Loucy (cell line): ENCODE data around the gene ARHGAP15.

Source experiments
- H2AFZ ChIP-seq: fragments of 200-600 bp; sonication (generic); 2 replicates; pipeline ENCODE4 v1.6.0; 2016; ENCODE audit warnings: antibody characterized with exemption, mild to moderate bottlenecking, low read length, moderate library complexity
- H3F3A ChIP-seq: fragments of 200-600 bp; 2 replicates; pipeline ENCODE4 v1.6.0; 2016; ENCODE audit warnings: antibody characterized with exemption, low read depth, mild to moderate bottlenecking
- H3K27me3 ChIP-seq: fragments of 200-600 bp; sonication (generic); 2 replicates; pipeline ENCODE4 v1.6.1; 2014; ENCODE audit warnings: low read length, mild to moderate bottlenecking; ENCODE audit not compliant: insufficient read depth, poor library complexity, severe bottlenecking
- H3K36me3 ChIP-seq: fragments of 200-600 bp; sonication (generic); 2 replicates; pipeline ENCODE4 v1.6.1; 2016; ENCODE audit warnings: low read length; ENCODE audit not compliant: insufficient read depth
- H3K4me1 ChIP-seq: fragments of 200-600 bp; sonication (generic); 2 replicates; pipeline ENCODE4 v1.5.1; 2014; ENCODE audit warnings: low read length, mild to moderate bottlenecking; ENCODE audit not compliant: insufficient read depth, poor library complexity, severe bottlenecking
- H3K4me2 ChIP-seq: fragments of 200-600 bp; sonication (generic); 2 replicates; pipeline ENCODE4 v1.6.0; 2014; ENCODE audit warnings: antibody characterized with exemption, low read length, low read depth, mild to moderate bottlenecking; ENCODE audit not compliant: poor library complexity, severe bottlenecking
- H3K4me3 ChIP-seq: fragments of 200-600 bp; sonication (generic); 2 replicates; pipeline ENCODE4 v1.5.1; 2014; ENCODE audit warnings: low read length, mild to moderate bottlenecking, mixed read lengths; ENCODE audit not compliant: poor library complexity, severe bottlenecking
- H3K79me2 ChIP-seq: fragments of 200-600 bp; sonication (generic); 2 replicates; pipeline ENCODE4 v1.6.1; 2014; ENCODE audit warnings: low read length; ENCODE audit not compliant: insufficient read depth
- H3K9ac ChIP-seq: fragments of 200-600 bp; sonication (generic); 2 replicates; pipeline ENCODE4 v1.6.0; 2014; ENCODE audit warnings: mild to moderate bottlenecking, low read depth, low read length, moderate library complexity; ENCODE audit not compliant: poor library complexity, severe bottlenecking
- H3K9me2 ChIP-seq: fragments of 200-600 bp; sonication (generic); replicated peaks from 2 replicates; pipeline ENCODE4 v1.6.1; 2016; ENCODE audit warnings: low read depth, low read length, mixed read lengths
- H3K9me3 ChIP-seq: fragments of 200-600 bp; sonication (generic); 2 replicates; pipeline ENCODE4 v1.6.1; 2014; ENCODE audit warnings: mild to moderate bottlenecking, antibody characterized with exemption, low read length, low read depth; ENCODE audit not compliant: insufficient read depth
- H4K20me1 ChIP-seq: fragments of 200-600 bp; sonication (generic); 2 replicates; pipeline ENCODE4 v1.6.0; 2014; ENCODE audit warnings: antibody characterized with exemption, low read length, mild to moderate bottlenecking; ENCODE audit not compliant: insufficient read depth, poor library complexity, severe bottlenecking
- CTCF ChIP-seq: fragments of 200-600 bp; sonication (generic); conservative IDR thresholded peaks from 2 replicates; pipeline ENCODE4 v1.5.1; 2014; ENCODE audit warnings: mild to moderate bottlenecking, antibody characterized with exemption, low read length
- EZH2phosphoT487 ChIP-seq: fragments of 200-600 bp; IDR thresholded peaks from 2 replicates; pipeline ENCODE4 v1.6.1; 2018; ENCODE audit warnings: antibody characterized with exemption, mild to moderate bottlenecking, moderate library complexity, borderline replicate concordance

Gene ARHGAP15

GRCh38 chr2:143128681-143129580 lies at the start of gene ARHGAP15:
TSS of gene ARHGAP15 (plus strand) at chr2:143129419.
- Histone ChIP-seq H3K36me3 (no peaks in the 10 kb centered on the region), H3K79me2 (peaks cover 48% of the 10 kb centered on the region), H2AFZ (peak within 1 kb of the TSS; percentile 80), H3K9me2 (no peaks in the 10 kb centered on the region), H3K4me2 (peak within 1 kb of the TSS; percentile 76), H3K9me3 (no peaks in the 10 kb centered on the region), H3K4me1 (peaks cover 75% of the 10 kb centered on the region), H3K27me3 (no peaks in the 10 kb centered on the region), H3K9ac (peak within 1 kb of the TSS; percentile 89), H4K20me1 (peaks cover 39% of the 10 kb centered on the region), H3F3A (peaks cover 6% of the 10 kb centered on the region; the same call in 1 of the 2 replicates), H3K4me3 (peak within 1 kb of the TSS; percentile 78)
- TF ChIP-seq CTCF (peak; percentile 44), EZH2phosphoT487 (no peak)

- Histone ChIP-seq H3K36me3 (no peaks in the 10 kb centered on the region), H3K9me2 (no peaks in the 10 kb centered on the region), H3K79me2 (no peaks in the 10 kb centered on the region), H3K9ac (no peak overlapping the region), H3K4me1 (peaks cover 10% of the 10 kb centered on the region), H3K9me3 (no peaks in the 10 kb centered on the region), H3K4me2 (no peak overlapping the region), H4K20me1 (no peaks in the 10 kb centered on the region), H2AFZ (no peak overlapping the region), H3F3A (no peaks in the 10 kb centered on the region), H3K4me3 (no peak overlapping the region), H3K27me3 (no peaks in the 10 kb centered on the region)
- TF ChIP-seq EZH2phosphoT487 (no peak), CTCF (no peak)
These were observed 47.6 kb upstream of the ARHGAP15 start for GRCh38 chr2:143081616-143082015.

GRCh38 chr2:143083636-143084035 lies 45.6 kb upstream of the ARHGAP15 start:
- Histone ChIP-seq H3K79me2 (no peaks in the 10 kb centered on the region), H3K27me3 (no peaks in the 10 kb centered on the region), H4K20me1 (no peaks in the 10 kb centered on the region), H3K9ac (no peak overlapping the region), H2AFZ (no peak overlapping the region), H3F3A (no peaks in the 10 kb centered on the region), H3K9me3 (no peaks in the 10 kb centered on the region), H3K4me3 (no peak overlapping the region), H3K9me2 (no peaks in the 10 kb centered on the region), H3K36me3 (no peaks in the 10 kb centered on the region), H3K4me1 (peaks cover 10% of the 10 kb centered on the region), H3K4me2 (no peak overlapping the region)
- TF ChIP-seq CTCF (no peak), EZH2phosphoT487 (no peak)
